Brain pericyte (primary cell): ENCODE results near the gene HMGN4.
"Not testable (repeated sequence)": the region's sequence is repeated elsewhere in the genome, so short reads cannot be mapped to it uniquely, and the experiment has no call there.

Source experiments
- DNase-seq: peaks from one replicate; pipeline ENCODE4 v3.0.0-alpha.2; 2012; ENCODE audit warnings: low read depth, low spot score

Gene HMGN4

GRCh38 chr6:26522486-26523228 lies 15.5 kb upstream of the HMGN4 start:
- DNase-seq = not testable (repeated sequence)

- not testable (repeated sequence) for DNase-seq
Measured at GRCh38 chr6:26524314-26524713, 13.9 kb upstream of the HMGN4 start.

- DNase-seq = no peak
Measured at GRCh38 chr6:26524722-26525370, 13.3 kb upstream of the HMGN4 start.

GRCh38 chr6:26525838-26526237 lies 12.3 kb upstream of the HMGN4 start:
- no peak for DNase-seq

GRCh38 chr6:26526928-26527327 lies 11.2 kb upstream of the HMGN4 start:
- no peak for DNase-seq

GRCh38 chr6:26530203-26530602 lies 8.0 kb upstream of the HMGN4 start:
- no peak for DNase-seq

- no peak for DNase-seq
Measured at GRCh38 chr6:26531897-26532296, 6.3 kb upstream of the HMGN4 start.

- peak; percentile 88 for DNase-seq
Measured at GRCh38 chr6:26532699-26533531, 5.3 kb upstream of the HMGN4 start.

- no peak for DNase-seq
Measured at GRCh38 chr6:26533532-26533931, 4.6 kb upstream of the HMGN4 start.

- no peak for DNase-seq
Measured at GRCh38 chr6:26534681-26535465, 3.3 kb upstream of the HMGN4 start.

GRCh38 chr6:26536571-26537159 lies 1.5 kb upstream of the HMGN4 start:
- DNase-seq = no peak

GRCh38 chr6:26537160-26537845 lies 863 bp upstream of the HMGN4 start:
- DNase-seq = peak; percentile 80

GRCh38 chr6:26538572-26538902 lies 371 bp downstream of the HMGN4 start:
- no peak for DNase-seq

GRCh38 chr6:26539071-26539615 lies 977 bp downstream of the HMGN4 start:
- no peak for DNase-seq

- DNase-seq = no peak
Measured at GRCh38 chr6:26541579-26541978, 3.4 kb downstream of the HMGN4 start.

GRCh38 chr6:26543953-26544352 lies 5.8 kb downstream of the HMGN4 start:
- no peak for DNase-seq

- no peak for DNase-seq
Measured at GRCh38 chr6:26544473-26544872, 6.3 kb downstream of the HMGN4 start.

- DNase-seq = no peak
Measured at GRCh38 chr6:26545627-26546026, 7.5 kb downstream of the HMGN4 start.

- DNase-seq = not testable (repeated sequence)
Measured at GRCh38 chr6:26547363-26547762, 9.2 kb downstream of the HMGN4 start.

- no peak for DNase-seq
Measured at GRCh38 chr6:26550250-26550993, 12.3 kb downstream of the HMGN4 start.
